Breast epithelium (tissue), 4 donors: ENCODE measurements around the gene MDM4. TPM values are rescaled to one million over a fixed set of nuclear protein-coding genes. Genes with fewer than 3 reads are reported as not detected.

Experiments
- DNase-seq, 2 donors: peaks; one replicate each; pipeline ENCODE4 v3.0.0-alpha.2; 2019; ENCODE audit warnings: low spot score in 2 of 2
- H3K27ac ChIP-seq, 2 donors: fragments of 200-600 bp; sonication (generic) in 1 of 2; one replicate each; pipeline ENCODE4 v1.5.1; 2016 to 2019; ENCODE audit warnings: mild to moderate bottlenecking in 1 of 2
- H3K27me3 ChIP-seq, 2 donors: fragments of 200-600 bp; sonication (generic) in 1 of 2; one replicate each; pipeline versions ENCODE4 v1.5.1 to v1.6.0; 2017 to 2019; ENCODE audit warnings: control low read depth in 1 of 2, mild to moderate bottlenecking in 1 of 2
- H3K36me3 ChIP-seq: fragments of 200-600 bp; one replicate; pipeline ENCODE4 v1.5.1; 2019
- H3K4me1 ChIP-seq, 2 donors: fragments of 200-600 bp; sonication (generic); one replicate each; pipeline ENCODE4 v1.5.1; 2016 to 2019; ENCODE audit warnings: control low read depth in 1 of 2
- H3K4me3 ChIP-seq, 3 donors: fragments of 200-600 bp; sonication (generic); 1 replicate in 2 of 3; 2 replicates in 1 of 3; pipeline ENCODE4 v1.5.1; 2016 to 2019; ENCODE audit warnings: mild to moderate bottlenecking in 3 of 3, moderate library complexity in 2 of 3
- H3K9me3 ChIP-seq, 2 donors: fragments of 200-600 bp; sonication (generic) in 1 of 2; one replicate each; pipeline ENCODE4 v1.5.1; 2016 to 2019; ENCODE audit warnings: control low read depth in 1 of 2
- POLR2A ChIP-seq: fragments of 450-650 bp; IDR thresholded peaks from one replicate; pipeline ENCODE4 v1.6.1; 2016; ENCODE audit warnings: antibody characterized with exemption, mild to moderate bottlenecking, moderate library complexity
- POLR2AphosphoS5 ChIP-seq, 3 donors: sonication (generic); formaldehyde crosslinking; IDR thresholded peaks; one replicate each; pipeline ENCODE4 v1.6.1; 2017; ENCODE audit warnings: antibody characterized with exemption in 3 of 3
- intact Hi-C: fragments of 100-400 bp; cut with DNase I; formaldehyde crosslinking; loops from one replicate; pipeline ENCODE4 v1.15.1; 2023; ENCODE audit warnings: low total_unique reads
- total RNA-seq, 3 donors: library from RNA; depleted of rRNA; stranded (reverse); fragments of >200 nt; gene quantifications; one replicate each; pipeline ENCODE4 v1.1.0, GENCODE V29; 2016
- TF ChIP-seq, protein P1 (sequence below), 3 donors: fragments of 450-650 bp; IDR thresholded peaks; one replicate each; pipeline ENCODE4 v1.5.1; 2016 to 2017; ENCODE audit warnings: antibody characterized with exemption in 3 of 3, mild to moderate bottlenecking in 3 of 3, moderate library complexity in 3 of 3

Gene MDM4
- total RNA-seq, 3 donors from 2014 or later: 63.5 to 128 (median 103) TPM

DNA sequence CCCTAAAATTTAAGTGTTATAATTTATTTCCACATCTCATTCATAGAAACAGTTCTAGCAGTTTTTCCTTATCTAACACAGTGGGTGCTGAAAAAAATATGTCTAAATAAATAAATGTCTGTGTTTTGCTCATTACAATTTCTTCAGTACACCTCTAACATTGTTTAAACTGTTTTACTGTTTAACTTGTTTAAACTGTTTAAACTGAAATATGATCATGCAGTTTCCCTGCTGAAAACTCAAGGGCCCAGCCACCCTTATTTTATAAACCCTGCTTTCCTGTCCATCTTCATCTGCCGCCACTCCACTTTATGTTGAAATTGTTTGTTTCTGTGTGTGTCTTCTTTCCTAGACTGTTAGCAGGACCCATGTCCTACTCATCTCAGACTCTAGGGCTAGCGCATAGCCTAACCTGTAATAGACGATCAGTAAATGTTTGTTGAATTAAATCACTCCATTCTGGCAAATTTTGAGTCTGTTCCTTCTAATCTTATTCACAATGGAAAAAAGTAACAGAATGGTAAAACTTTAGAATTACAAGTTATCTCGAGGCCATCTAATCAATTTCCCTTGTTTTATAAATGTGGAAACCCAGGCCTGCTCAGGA lies 12.2 kb upstream of the MDM4 start:
- intact Hi-C loops: loop anchor here (5.0 to 10.0 kb wide), 2 partner anchors 57 to 1919 kb away; no protein-coding TSS in a partner anchor
- no peak overlapping the region for H3K27ac ChIP-seq
- TF ChIP-seq POLR2A: no peak
- TF ChIP-seq, protein P1, sequence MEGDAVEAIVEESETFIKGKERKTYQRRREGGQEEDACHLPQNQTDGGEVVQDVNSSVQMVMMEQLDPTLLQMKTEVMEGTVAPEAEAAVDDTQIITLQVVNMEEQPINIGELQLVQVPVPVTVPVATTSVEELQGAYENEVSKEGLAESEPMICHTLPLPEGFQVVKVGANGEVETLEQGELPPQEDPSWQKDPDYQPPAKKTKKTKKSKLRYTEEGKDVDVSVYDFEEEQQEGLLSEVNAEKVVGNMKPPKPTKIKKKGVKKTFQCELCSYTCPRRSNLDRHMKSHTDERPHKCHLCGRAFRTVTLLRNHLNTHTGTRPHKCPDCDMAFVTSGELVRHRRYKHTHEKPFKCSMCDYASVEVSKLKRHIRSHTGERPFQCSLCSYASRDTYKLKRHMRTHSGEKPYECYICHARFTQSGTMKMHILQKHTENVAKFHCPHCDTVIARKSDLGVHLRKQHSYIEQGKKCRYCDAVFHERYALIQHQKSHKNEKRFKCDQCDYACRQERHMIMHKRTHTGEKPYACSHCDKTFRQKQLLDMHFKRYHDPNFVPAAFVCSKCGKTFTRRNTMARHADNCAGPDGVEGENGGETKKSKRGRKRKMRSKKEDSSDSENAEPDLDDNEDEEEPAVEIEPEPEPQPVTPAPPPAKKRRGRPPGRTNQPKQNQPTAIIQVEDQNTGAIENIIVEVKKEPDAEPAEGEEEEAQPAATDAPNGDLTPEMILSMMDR (IDR thresholded peaks at IDR 0.05): peak in 1 of 3 donors; percentile 10
- TF ChIP-seq POLR2AphosphoS5 (IDR thresholded peaks at IDR 0.05): no peak
- no peaks in the 10 kb centered on the region for H3K9me3 ChIP-seq
- H3K36me3 ChIP-seq: no peaks in the 10 kb centered on the region
- no peak overlapping the region for H3K4me3 ChIP-seq
- DNase-seq: no peak
- H3K4me1 ChIP-seq: no peaks in the 10 kb centered on the region
- no peaks in the 10 kb centered on the region for H3K27me3 ChIP-seq

DNA sequence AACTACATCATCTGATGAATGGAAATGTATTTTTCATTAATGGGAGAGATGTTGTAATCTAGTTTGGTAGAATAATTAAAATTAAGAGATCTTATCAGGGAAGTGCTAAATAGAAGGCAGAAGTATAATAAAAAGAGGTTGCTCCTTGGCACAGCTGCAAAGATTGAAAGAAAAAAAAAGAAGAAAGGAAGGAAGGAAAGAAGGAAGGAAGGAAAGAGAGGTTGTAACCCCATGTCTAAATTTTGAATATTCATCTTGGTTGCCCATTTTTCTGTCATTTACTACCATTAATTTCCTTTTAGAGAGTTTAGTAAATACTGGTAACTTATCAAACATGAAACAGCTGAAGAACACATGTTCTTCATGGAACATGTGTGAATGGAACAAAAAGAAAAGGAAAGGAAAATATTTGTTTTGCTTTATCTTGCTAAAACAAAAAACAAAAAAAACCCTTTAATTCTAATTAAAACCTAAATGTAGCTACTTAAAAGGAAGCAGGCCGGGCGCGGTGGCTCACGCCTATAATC lies 10.5 kb upstream of the MDM4 start:
- no peak for DNase-seq
- intact Hi-C loops: loop anchor here (10.0 kb wide), 1 partner anchor 1921 kb away; no protein-coding TSS in a partner anchor
- Histone ChIP-seq H3K9me3 (no peaks in the 10 kb centered on the region), H3K4me3 (peak overlapping the region; percentile 50 to 66 (median 62)), H3K27me3 (no peaks in the 10 kb centered on the region), H3K36me3 (no peaks in the 10 kb centered on the region), H3K4me1 (no peaks in the 10 kb centered on the region), H3K27ac (peak overlapping the region; percentile 85 to 91)
- TF ChIP-seq, protein P1 (IDR thresholded peaks at IDR 0.05): no peak
- TF ChIP-seq POLR2AphosphoS5 (IDR thresholded peaks at IDR 0.05) (no peak), POLR2A (no peak)

DNA sequence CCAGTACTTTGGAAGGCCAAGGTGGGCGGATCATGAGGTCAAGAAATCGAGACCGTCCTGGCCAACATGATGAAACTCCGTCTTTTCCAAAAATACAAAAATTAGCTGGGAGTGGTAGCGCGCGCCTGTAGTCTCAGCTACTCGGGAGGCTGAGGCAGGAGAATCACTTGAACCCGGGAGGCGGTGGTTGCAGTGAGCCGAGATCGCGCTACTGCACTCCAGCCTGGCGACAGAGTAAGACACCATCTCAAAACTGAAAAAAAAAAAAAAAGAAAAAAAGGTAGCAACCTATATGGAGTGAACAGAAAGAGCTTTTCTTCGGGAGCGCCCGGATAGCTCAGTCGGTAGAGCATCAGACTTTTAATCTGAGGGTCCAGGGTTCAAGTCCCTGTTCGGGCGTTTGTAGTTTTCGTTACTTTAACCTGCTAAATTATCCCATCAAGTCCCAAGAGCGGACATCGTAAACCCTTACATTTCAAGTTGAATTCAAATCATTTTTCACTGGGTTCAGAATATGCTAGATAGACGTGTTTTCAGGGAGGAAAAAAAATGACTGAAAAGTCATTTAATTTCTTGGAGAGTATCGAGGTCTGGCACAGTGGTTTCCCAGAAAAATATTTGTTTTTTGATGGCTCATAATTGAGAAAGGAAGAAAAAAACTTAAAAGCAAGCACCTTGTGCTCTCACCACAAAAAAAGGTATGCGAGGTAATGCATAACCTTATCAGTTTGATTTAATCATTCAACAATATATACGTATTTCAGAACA lies 9.8 kb upstream of the MDM4 start:
- Histone ChIP-seq H3K36me3 (no peaks in the 10 kb centered on the region), H3K27me3 (no peaks in the 10 kb centered on the region), H3K4me3 (peak overlapping the region; percentile 50 to 66 (median 62)), H3K4me1 (no peaks in the 10 kb centered on the region), H3K9me3 (no peaks in the 10 kb centered on the region), H3K27ac (peak overlapping the region; percentile 85 to 91)
- intact Hi-C loops: loop anchor here (10.0 kb wide), 1 partner anchor 1922 kb away; no protein-coding TSS in a partner anchor
- DNase-seq: peak in 1 of 2 donors; percentile 70
- TF ChIP-seq POLR2AphosphoS5 (IDR thresholded peaks at IDR 0.05) (peak; percentile 24 to 68 (median 61)), POLR2A (no peak)

DNA sequence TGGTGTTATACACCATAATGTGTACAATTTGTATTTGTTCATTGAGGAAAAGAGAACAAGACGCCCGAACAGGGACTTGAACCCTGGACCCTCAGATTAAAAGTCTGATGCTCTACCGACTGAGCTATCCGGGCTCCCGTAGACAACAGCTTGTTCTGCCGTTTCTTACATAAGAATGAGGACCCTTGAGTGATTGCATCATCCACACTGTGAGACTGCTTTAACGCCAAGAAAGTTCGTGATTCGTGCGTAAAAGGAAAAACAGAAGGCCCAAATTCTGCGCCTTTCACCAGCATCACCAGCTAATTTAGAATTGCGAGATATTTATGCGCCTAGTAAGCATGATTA lies 9.3 kb upstream of the MDM4 start:
- TF ChIP-seq POLR2A (no peak), POLR2AphosphoS5 (IDR thresholded peaks at IDR 0.05) (peak; percentile 71 to 92 (median 91))
- TF ChIP-seq, protein P1 (IDR thresholded peaks at IDR 0.05): peak in 1 of 3 donors; percentile 23
- intact Hi-C loops: loop anchor here (10.0 kb wide), 1 partner anchor 1922 kb away; no protein-coding TSS in a partner anchor
- H3K27ac ChIP-seq: peak overlapping the region; percentile 85 to 91

DNA sequence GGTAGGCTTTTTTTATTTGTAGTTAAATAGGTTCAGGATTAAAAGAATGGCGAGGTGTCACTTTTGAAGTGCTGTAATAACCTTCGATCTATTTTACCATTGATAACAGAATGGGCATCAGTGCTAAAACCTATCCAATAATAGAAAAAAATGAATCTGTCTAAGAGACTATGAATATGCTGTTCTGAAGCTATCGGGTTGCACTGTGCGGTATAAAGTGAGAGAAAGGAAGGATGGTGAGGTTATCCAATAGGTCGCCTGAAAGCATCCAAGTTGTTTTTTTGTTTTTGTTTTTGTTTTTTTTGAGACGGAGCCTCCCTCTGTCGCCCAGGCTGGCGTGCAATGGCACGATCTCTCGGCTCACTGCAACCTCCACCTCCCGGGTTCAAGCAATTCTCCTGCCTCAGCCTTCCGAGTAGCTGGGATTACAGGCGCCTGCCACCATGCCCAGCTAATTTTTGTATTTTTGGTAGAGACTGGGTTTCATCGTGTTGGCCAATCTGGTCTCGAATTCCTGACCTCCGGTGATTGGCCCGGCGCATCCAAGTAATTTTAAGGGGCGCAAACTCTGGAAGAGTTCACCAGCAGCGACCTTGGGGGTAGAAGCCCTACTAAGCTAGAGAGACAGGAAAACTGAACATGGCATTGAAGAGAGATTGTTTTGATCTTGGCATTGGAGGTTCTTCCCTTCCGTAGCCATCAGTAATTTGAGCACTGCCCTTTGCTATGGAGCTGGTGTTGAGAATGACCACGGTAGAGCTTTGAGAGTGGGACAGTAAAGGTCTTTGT lies 8.7 kb upstream of the MDM4 start:
- Histone ChIP-seq H3K36me3 (no peaks in the 10 kb centered on the region), H3K27me3 (no peaks in the 10 kb centered on the region), H3K9me3 (no peaks in the 10 kb centered on the region), H3K4me1 (no peaks in the 10 kb centered on the region), H3K4me3 (peak overlapping the region; percentile 50 to 66 (median 62)), H3K27ac (peak overlapping the region; percentile 85 to 91)
- intact Hi-C loops: loop anchor here (10.0 kb wide), 1 partner anchor 1923 kb away; no protein-coding TSS in a partner anchor
- TF ChIP-seq POLR2AphosphoS5 (IDR thresholded peaks at IDR 0.05) (peak in 2 of 3 donors; percentile 6 to 10), POLR2A (no peak)
- TF ChIP-seq, protein P1 (IDR thresholded peaks at IDR 0.05): no peak
- DNase-seq: no peak

More for the DNA sequence above, 9.3 kb upstream of the MDM4 start:
- Histone ChIP-seq H3K4me3 (peak overlapping the region; percentile 50 to 66 (median 62)), H3K36me3 (no peaks in the 10 kb centered on the region), H3K9me3 (no peaks in the 10 kb centered on the region), H3K27me3 (no peaks in the 10 kb centered on the region), H3K4me1 (no peaks in the 10 kb centered on the region)
- DNase-seq: peak; percentile 74 to 86
